ENCODE results near the gene CACNA1C. TPM values are rescaled to one million over a fixed set of nuclear protein-coding genes. Genes with fewer than 3 reads are reported as not detected.

Gene CACNA1C
- total RNA-seq, 1 donor from 2014 or later = 20.0 TPM

- FAIRE-seq = no peak
- DNase-seq (ENCODE audit: low spot score in 2 of 2) = no peak
Measured at GRCh38 chr12:2513141-2514037, 460.6 kb downstream of the CACNA1C start.

- FAIRE-seq (no peak), DNase-seq (ENCODE audit: low spot score in 2 of 2) (no peak)
Measured at GRCh38 chr12:2514038-2514340, 461.2 kb downstream of the CACNA1C start.

DNA sequence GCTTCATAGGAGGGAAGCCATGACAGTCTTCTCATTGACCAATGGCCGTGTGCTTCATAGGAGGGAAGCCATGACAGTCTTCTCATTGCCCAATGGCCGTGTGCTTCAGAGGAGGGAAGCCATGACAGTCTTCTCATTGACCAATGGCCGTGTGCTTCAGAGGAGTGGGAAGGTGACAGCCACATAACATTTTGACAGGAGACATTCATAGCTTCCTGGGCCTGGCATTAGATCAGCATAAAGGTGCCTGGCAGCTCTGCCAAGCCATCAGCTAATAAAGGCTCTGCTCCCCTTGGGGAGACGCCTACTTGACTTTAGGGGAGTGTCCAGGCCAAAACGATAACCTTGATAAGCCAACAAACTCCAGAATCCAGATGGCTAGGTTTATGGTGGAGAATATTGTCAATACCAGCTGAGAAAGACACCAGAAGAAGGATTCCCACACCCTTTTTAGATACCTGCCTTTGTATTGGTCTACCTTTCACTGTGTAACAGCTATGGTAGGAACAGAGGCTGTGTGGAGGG lies 468.0 kb downstream of the CACNA1C start:
- no peak for DNase-seq (ENCODE audit: low spot score in 2 of 2)
- FAIRE-seq = no peak

DNA sequence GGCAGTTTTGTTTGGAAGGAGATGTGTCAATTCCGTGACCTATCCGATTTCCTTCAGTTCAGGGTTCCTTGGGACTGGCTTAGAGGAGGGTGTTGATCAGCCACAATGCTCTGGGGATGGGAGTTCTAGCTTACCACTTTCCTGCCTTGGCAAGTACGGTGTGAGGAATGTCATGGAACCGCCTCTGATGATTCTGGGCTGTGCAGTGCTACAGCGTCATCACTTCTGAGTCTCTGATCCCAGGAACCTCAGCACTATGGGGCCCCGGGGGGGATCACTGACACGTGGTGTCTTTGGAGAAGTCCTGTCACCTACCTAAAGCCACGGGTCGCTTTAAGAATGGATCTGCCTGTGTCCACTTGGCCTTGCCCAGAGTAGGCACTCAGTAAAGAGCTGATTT lies 470.5 kb downstream of the CACNA1C start:
- FAIRE-seq (no peak), DNase-seq (ENCODE audit: low spot score in 2 of 2) (no peak)

DNA sequence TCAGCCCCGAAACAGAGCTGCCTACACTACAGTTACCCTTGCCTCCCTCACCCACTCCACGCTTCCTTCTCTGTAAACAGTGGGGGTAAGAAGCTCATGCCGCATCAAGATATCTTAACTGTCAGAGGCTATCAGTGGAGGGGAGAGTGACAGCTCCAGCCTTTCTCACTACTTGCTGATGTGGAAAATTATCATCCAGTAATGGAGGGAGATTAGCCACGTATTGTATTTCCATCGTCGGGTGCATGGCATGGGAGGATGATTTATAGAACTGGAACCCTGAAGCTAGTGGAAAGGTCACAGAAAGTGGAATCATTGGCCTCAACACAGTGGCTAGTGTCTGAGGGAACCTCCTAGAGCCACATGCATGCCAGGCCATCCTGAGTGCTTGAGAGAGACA lies 471.1 kb downstream of the CACNA1C start:
- no peak for DNase-seq (ENCODE audit: low spot score in 2 of 2)
- no peak for FAIRE-seq

DNA sequence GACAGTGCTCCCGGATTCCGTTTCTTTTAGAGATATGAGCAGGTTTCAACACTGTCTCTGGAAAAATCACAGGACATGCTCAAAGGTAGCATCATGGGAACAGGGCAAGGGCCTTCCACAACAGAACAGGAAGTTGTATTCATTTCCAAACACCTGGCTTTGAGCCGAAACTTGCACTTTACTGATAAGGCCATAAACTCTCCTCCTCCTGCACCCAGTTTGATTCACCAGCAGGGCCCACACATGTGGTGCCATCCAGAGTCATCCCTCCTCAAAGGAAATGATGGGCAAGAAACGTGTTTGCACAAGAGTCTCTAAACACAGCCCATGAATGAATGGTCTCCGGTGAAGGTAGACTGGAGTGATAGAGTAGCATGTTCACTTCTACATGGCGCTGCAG lies 473.6 kb downstream of the CACNA1C start:
- FAIRE-seq (no peak), DNase-seq (ENCODE audit: low spot score in 2 of 2) (no peak)

GRCh38 chr12:2528001-2528400 lies 475.2 kb downstream of the CACNA1C start:
- DNase-seq (ENCODE audit: low spot score in 2 of 2) (no peak), FAIRE-seq (no peak)

DNA sequence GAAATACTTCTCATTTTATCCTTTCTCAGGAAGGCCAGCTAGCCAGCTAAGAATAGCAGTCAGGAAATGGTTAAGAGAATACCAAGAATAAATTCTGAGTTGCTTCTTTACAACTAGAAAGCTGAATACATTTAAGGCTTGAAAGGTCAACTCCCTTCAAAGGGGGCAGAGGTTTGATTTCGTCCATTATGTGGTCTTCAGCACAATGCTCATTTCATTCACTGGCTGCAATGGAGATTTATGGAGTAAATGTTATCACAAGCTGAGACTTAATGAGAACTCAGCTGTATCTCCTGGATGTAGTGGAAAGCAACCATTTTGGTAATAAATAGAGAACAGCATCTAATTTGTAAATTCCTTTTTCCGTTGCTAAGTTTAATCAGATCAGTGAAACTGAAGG lies 477.0 kb downstream of the CACNA1C start:
- no peak for DNase-seq (ENCODE audit: low spot score in 2 of 2)
- no peak for FAIRE-seq

- no peak for DNase-seq (ENCODE audit: low spot score in 2 of 2)
- FAIRE-seq = no peak
Measured at GRCh38 chr12:2531371-2531770, 478.6 kb downstream of the CACNA1C start.

GRCh38 chr12:2533036-2533435 lies 480.2 kb downstream of the CACNA1C start:
- FAIRE-seq = no peak
- DNase-seq (ENCODE audit: low spot score in 2 of 2) = no peak

DNA sequence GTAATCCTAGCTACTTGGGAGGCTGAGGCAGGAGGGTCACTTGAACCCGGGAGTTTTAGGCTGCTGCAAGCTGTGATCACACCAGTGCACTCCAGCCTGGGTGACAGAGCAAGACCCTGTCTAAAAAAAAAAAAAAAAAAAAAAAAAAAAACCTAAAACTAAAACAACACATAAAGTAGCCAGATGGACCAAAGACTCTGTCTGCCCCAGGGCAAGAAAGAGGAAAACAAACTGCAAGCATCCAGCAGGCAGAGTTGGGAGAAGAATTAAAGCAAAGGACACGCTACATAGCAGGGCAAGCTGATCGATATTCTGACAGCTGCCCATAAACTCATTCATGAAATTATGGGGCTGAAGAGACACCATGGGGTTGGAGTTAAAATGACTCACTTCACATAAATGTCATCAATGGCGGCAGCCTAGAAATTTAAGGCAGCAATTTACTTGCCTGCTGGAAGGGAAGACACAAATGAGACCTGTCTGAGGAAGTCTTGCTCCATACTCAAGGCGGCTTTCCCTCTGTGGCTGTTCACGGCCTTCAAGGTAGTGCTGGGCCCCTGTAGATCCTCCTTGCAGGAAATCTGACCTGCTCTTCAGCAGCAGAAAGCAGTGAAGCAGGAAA lies 482.9 kb downstream of the CACNA1C start:
- FAIRE-seq = no peak
- DNase-seq (ENCODE audit: low spot score in 2 of 2) = no peak

GRCh38 chr12:2536724-2537123 lies 483.9 kb downstream of the CACNA1C start:
- no peak for FAIRE-seq

DNA sequence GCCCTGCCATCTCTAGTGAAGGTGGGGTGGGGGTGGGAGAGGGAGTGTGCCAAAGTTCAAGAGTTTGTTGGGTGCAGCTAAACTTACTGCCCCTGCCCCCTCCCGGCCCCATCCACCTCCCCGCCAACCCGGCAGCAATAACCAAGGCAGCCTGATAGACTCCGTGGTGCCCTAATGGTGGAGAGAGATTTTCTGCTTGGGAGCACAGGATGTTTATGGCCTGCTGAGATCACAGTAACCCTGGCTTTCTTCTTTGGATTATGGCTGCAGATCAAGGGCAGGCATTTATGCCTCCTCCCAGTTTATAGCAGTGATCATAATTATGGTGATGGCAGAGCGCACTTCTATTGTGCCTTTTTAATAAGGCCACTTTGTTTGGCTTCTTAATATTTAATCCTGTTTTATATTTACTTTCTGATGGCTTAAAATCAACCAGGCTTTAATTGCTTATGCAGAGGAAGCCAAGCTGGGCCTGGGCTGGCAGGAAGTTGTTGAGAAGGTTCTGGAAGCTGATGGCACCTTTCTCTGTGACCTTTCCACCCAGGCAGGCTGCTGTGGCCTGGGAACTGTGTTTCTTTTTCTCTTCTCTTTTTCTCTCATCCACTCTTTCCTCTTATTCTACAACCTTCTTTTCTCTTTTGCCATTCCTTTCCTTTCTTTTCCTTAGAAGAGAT lies 485.2 kb downstream of the CACNA1C start:
- FAIRE-seq (no peak), DNase-seq (ENCODE audit: low spot score in 2 of 2) (no peak)

More at GRCh38 chr12:2536724-2537123, 483.9 kb downstream of the CACNA1C start:
- no peak for DNase-seq (ENCODE audit: low spot score in 2 of 2)

DNA sequence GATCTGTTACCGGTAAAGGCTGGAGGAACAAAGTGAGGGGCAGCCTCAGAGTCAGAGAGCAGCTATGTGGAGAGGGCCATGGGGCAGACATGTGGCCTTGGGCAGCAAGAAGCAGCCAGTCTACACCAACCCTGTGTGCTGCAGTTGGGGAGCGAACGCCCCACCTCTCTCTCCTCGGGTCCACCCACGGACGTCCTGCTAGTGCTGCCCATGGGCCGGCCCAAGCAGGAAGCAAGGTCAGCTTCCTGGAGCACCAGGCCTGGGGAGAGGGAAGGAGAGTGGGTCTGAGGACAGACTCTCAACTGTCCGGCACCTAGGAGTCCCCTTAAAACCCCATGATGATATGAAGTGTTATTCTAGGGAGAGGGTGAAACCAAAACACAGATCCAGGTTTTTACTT lies 487.2 kb downstream of the CACNA1C start:
- no peak for DNase-seq (ENCODE audit: low spot score in 2 of 2)
- no peak for FAIRE-seq

- no peak for DNase-seq (ENCODE audit: low spot score in 2 of 2)
- FAIRE-seq = no peak
Measured at GRCh38 chr12:2540535-2540941, 487.8 kb downstream of the CACNA1C start.

- no peak for FAIRE-seq
- no peak for DNase-seq (ENCODE audit: low spot score in 2 of 2)
Measured at GRCh38 chr12:2541631-2542204, 488.9 kb downstream of the CACNA1C start.

DNA sequence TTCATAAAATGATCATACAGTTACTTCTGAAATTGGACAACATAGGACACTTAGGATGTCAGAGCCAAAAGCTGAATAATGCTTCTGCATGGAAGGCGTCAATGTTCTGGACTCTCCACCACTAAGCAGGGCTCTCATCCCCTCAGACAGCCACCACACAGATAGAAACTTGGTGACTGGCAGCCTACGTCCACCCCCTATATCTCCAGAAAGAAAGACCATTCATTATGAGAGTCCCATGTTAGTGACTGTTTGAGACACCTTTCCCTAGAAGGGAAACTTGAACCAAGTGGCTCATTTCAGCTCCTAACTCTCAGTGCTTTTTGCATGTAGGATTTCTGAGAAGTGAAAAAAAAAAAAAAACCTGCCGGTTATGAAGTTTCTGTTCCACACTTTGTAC lies 491.0 kb downstream of the CACNA1C start:
- FAIRE-seq = no peak
- no peak for DNase-seq (ENCODE audit: low spot score in 2 of 2)

DNA sequence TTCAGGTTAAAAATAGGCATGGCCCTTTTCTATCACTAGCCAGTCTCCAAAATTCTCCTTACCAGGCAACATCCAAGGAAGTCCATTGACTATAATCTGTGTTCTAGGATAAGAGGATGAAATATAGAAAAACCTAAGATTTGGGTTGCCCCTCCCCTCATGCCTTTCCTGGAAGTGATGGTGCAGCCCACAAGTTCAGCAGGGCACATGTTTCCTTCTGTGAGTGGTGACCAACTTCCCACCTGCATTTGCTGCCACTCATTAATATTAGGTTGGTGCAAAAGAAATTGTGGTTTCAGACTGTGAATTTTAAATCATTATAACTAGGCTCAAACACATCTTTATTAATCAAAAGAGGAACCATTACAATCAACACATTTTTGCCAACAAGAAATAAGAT lies 491.4 kb downstream of the CACNA1C start:
- FAIRE-seq (no peak), DNase-seq (ENCODE audit: low spot score in 2 of 2) (no peak)

DNA sequence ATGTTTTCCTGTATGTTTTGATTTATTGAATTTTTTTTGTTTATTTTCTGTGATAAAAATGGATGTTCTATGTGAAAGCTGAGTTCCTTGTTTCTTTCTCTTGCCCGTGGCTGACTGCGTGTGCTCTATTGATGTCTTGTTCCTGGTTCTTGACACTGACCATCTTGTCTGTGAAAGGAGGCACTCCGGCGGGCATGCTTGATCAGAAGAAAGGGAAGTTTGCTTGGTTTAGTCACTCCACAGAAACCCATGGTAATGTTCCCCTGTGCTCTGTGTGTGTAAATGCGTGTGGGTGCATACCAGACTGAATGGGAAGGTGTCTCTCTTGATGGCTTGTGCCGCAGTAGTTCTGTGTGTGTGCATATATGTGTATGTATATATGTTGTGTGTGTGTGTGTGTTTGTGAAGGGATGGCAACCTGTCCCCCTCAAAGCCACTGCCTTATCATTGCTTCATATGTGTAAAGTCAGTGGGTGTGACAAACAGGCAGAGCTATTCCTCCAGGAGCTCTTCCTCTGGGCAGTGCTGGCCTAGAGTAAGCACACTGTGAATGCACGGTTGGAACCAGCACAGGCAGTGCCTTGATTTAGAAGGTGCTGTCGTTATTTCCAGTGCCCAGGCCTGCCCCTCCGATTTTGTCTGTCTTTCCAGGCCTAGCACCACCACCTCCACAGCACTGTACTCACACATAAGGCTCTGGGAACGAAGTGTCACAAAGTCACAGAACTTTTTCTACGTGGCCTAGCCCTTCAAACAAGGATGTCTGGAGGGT lies 494.7 kb downstream of the CACNA1C start:
- FAIRE-seq (no peak), DNase-seq (ENCODE audit: low spot score in 2 of 2) (no peak)

GRCh38 chr12:2548081-2548480 lies 495.3 kb downstream of the CACNA1C start:
- FAIRE-seq = no peak
- DNase-seq (ENCODE audit: low spot score in 2 of 2) = no peak
